Activated CD8-positive, alpha-beta memory T cell treated with anti-CD3 and anti-CD28 coated beads, Interleukin-2, amount 50 U/mL, for 24 hours (primary cell): ENCODE results near the gene AGAP1.

ENCODE experiments used
- DNase-seq: peaks from one replicate; pipeline ENCODE4 v3.0.0-alpha.2; 2020; ENCODE audit errors: extremely low read depth

AGAP1 gene

DNA sequence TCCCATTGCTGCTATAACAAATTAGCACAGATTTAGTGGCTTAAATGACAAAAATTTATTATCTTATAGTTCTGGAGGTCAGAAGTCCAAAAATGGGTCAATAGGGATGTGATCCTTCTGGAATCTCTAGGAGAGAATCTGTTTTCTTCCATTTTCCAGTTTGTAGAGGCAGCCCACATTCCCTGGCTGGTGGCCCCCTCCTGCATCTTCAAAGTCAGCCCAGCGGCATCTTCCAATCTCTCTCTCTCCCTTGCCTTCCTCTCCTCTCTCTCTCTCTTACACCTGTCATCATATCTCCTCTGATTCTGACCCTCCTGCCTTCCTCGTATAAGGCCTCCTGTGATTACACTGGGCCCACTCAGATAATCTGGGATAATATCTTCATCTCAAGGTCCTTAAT is 3.9 kb upstream of the AGAP1 start:
- DNase-seq: no peak

DNA sequence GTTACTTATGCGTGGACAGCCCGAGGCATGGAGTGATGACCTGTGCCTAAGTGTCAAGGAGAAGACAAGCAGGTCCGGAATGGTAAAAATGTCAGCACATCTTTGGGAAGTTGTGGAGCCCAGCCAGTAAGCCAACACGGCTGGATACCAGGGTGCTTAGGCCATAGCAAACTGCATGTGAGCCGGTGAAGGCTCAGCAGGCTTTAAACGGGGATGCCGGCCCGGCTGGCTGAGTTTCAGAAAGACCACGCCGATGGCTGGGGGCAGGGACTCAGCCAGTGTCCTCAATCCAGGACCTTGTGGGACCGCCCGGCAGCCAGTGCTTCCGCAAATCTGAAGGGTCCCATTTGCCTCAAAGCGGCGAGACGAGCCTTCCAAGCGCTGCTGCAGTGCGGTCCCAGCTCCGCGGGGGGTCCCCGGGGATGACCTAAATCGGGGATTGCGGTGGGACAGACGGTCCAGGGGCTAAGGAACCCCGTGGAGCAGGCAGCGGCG is 946 bp upstream of the AGAP1 start:
- no peak for DNase-seq

DNA sequence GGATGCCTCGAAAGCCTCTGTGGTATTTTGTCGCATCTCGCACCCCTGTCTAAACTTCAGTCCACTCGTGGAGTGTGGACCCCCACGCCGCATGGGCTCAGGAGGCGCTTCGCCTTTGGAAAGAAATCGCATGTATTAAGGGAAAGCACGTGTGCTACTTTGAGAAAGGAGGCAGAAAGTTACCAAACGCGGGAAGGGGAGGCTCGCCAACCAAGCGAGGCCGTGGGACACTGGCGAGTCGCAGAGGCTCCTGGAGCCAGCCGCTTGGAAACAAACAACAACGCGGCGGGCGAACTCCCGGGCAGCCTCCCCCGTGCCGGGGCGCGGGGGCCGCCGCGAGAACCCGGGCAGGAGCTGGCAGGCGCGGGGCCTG is 455 bp upstream of the AGAP1 start:
- DNase-seq: no peak

DNA sequence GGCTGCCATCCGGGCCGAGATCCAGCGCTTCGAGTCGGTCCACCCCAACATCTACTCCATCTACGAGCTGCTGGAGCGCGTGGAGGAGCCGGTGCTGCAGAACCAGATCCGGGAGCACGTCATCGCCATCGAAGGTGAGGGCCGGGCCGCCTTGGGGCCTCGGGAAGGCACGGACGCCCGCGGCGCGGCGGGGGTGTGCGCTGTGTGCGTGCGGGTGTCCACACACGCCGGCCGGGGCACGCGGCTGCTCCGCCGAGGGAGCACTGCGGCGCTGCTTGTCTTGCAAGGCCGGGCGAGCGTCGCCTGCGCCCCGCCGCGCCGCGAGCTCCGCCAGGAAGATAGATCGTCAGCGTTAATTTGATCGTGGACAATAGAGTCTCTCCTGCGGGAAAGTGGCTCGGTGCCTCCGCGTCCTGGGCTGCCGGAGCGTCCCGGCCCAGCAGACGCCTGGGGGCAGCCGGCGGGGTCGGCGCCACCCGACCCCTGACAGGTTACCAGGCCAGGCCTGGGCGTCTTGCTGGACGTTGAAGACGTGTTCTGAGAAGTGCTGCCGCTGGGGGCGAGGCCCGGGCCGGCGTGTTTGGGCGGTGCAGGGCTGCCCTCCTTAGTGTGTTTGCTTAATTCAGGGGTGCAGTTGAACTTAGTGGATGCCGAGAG is 1.0 kb downstream of the AGAP1 start:
- no peak for DNase-seq

- no peak for DNase-seq
Measured at GRCh38 chr2:235495373-235496238, 1.8 kb downstream of the AGAP1 start.

DNA sequence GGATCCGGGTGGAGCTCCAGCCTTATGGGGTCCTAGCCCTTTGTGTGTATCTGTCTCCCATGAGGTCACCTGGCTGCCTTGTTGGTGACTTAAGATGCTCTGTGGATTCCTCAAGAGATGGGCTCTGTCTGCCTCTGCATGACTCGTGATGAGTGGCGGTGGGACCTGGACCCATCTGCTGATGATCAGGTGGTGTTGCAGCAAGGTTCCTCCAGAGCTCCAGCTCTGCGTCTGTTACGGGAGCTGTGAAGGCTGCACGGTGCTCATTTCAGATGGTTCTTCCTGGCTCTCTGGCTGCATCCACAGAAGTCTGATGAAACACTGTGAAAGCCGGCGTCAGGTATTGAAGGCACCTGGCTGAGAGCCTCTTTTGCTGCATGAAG is 2.4 kb downstream of the AGAP1 start:
- no peak for DNase-seq

- no peak for DNase-seq
Measured at GRCh38 chr2:235497096-235497495, 3.3 kb downstream of the AGAP1 start.

DNA sequence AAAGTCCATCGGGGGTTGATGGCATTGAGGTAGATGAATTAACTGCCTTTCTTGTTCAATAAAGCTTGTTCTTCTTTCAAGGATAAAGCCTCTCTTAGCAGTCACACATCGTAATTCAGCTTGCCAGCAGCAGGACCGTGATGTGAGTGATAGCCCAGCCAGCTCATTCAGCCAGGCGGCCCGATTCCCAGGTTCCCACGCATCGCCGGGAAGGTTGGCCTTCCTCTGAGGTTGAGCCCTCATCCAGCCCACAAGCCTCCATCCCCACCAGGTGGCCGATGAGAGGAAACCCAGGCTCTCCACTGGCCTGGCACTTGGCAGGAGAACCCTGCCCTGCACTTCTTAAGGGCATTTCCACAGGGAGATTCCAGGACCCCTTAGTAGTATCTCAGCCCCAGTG is 4.7 kb downstream of the AGAP1 start:
- no peak for DNase-seq

DNA sequence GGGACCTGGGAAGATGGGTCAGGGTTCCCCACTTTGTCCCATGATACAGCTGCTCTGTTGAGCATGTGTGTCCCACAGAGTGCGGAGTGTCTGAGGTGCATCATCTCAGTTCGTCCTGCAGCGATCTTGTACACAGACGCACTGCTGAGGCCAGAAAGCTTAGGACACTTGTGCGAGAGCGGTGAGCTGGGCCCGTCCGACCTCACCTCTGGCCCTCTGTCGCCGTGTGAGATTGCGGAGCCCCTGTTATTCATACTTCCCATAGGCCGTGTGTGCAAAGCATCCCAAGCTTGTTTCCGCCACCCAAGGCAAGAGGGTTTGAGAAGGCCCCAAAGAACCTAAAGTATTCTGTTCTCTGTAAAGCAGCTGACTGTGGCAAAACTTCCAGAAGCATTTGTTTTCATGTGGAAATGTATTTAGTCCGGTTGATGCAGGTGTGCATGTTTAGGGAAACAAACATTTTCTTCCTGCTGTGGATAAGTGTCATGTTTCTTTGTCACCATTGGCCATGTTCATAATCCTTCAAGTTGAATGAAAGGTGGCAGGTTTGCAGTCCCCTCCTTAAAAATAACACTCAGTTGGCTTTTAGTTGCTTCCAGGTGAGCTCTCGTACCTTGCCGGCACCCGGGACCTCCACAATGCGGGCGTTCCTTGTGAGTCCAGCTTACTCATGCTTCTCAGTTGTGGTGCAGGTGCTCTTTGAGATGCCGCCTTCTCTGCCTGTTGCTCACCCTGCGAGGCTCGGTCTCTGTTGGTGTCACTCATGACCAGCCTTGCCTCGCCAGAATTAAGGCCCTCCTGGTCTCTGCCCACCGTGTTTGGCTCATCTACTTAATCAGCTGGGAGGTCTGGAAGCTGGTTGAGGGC is 5.3 kb downstream of the AGAP1 start:
- no peak for DNase-seq

GRCh38 chr2:235500110-235500760 is 6.4 kb downstream of the AGAP1 start:
- DNase-seq: no peak

GRCh38 chr2:235500761-235501672 is 7.2 kb downstream of the AGAP1 start:
- no peak for DNase-seq

GRCh38 chr2:235501673-235502031 is 7.8 kb downstream of the AGAP1 start:
- no peak for DNase-seq

DNA sequence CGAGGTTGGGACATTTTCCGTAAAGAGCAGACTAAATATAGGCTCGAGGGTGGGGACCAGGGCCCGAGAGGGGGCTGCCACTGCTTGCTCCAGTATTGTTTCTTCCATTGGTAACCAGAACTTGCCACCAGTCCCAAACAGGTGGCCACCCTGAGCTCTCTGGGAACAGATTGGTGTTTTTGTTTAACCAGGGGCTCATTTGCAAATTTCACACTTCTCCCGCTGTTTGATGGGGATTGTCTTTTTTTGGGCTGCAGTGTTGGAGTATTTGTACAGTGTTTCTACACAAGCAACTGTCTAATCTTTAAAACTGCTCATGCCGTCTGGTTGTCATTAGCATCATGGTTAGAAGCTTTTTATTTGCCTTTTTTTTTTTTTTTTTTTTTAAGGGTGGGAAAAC is 8.5 kb downstream of the AGAP1 start:
- DNase-seq: no peak

- DNase-seq: no peak
Measured at GRCh38 chr2:235504441-235505180, 10.8 kb downstream of the AGAP1 start.

DNA sequence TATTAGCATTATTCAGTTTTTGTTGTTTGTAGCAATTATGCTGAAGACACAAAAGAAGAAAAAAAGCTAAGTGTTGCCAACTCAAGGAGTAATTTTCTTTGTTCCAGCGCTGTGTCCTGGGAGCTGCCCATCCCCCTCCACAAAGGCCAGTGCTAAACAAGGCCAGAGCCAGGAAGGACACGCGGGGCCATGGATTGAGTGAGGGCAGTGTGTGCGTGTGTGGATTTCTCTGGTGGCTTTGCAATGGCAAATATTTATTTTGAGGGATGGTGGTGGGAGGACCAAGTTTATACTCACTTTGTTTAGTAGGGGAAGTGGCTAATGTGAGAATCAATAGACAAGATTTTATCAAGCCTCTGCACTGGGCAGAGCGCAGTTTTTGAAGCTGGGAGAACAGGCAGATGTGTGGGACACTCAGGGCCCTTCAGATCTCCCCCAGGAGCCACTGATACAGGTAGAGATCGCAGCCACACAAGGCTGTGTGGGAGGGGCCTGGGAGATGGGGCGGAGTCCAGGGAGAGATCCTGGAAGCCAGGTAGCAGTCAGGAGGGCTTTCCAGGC is 11.4 kb downstream of the AGAP1 start:
- DNase-seq: no peak

DNA sequence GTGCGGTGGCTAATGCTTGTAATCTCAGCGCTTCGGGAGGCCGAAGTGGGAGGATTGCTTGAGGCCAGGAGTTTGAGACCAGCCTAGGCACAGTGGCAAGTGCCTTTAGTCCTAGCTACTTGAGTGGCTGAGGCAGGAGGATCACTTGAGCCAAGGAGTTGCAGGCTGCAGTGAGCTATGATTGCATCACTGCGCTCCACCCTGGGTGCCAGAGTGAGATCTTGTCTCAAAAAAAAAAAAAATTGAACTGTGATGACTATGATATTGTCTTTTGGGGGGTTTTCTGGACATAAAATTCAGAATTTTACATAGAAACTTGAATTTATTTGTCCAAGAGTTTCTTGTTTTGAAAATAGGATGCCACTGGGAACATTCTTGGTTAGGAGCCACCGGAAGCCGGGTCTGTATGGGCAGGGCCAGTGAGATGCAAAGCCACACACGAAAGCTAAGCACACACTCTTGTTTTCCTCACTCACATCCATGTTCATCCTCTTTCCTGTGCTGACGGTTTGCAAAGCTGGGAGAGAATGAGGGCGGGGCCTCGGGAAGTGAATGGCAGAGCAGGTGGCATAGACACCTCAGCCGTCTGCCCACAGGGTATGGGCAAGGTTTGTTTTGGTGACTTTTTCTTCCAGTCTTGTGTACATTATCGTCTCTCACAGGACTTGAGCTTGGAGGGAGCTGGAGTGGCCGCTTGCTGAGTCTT is 12.6 kb downstream of the AGAP1 start:
- DNase-seq: no peak

GRCh38 chr2:235506997-235507615 is 13.3 kb downstream of the AGAP1 start:
- DNase-seq: no peak

- DNase-seq: no peak
Measured at GRCh38 chr2:235507928-235508327, 14.1 kb downstream of the AGAP1 start.
